Memory B cell (primary cell): ENCODE measurements around the gene MAPKBP1.
A peak's percentile ranks its signal among the peaks of the same experiment; 100 is the strongest.
"Not testable (repeated sequence)": the region's sequence is repeated elsewhere in the genome, so short reads cannot be mapped to it uniquely, and the experiment has no call there.

Source experiments
- ATAC-seq: fragments of 150-1000 bp; cut with Tn5 transposase; 2 replicates; pipeline ENCODE4 v1.10.0; 2021; ENCODE audit warnings: low read depth, mild to moderate bottlenecking, moderate library complexity
- DNase-seq, 2 donors: peaks; one replicate each; pipeline ENCODE4 v3.0.0; 2022; ENCODE audit warnings: low spot score in 2 of 2
- H3K27ac Mint-ChIP-seq: one replicate; pipeline ENCODE4 v1.8.0; 2022; ENCODE audit warnings: mild to moderate bottlenecking, moderate library complexity, mixed read lengths
- H3K27me3 Mint-ChIP-seq: one replicate; pipeline ENCODE4 v1.8.0; 2022; ENCODE audit warnings: mixed read lengths
- H3K36me3 Mint-ChIP-seq: one replicate; pipeline ENCODE4 v1.8.0; 2022; ENCODE audit warnings: mild to moderate bottlenecking, mixed read lengths
- H3K4me1 Mint-ChIP-seq: one replicate; pipeline ENCODE4 v1.8.0; 2022; ENCODE audit warnings: mixed read lengths
- H3K4me3 Mint-ChIP-seq: one replicate; pipeline ENCODE4 v1.8.0; 2022; ENCODE audit warnings: mild to moderate bottlenecking, moderate library complexity, mixed read lengths
- H3K9me3 Mint-ChIP-seq: one replicate; pipeline ENCODE4 v1.8.0; 2022; ENCODE audit warnings: mixed read lengths

MAPKBP1 gene

GRCh38 chr15:41822471-41822870 lies 48.2 kb downstream of the MAPKBP1 start:
- no peak for ATAC-seq
- Mint-ChIP-seq H3K27me3 (no peaks in the 10 kb centered on the region), H3K4me3 (no peak overlapping the region), H3K36me3 (peaks cover 10% of the 10 kb centered on the region), H3K9me3 (no peaks in the 10 kb centered on the region), H3K27ac (no peak overlapping the region), H3K4me1 (peaks cover 5% of the 10 kb centered on the region)
- no peak for DNase-seq

- no peak overlapping the region for H3K27ac Mint-ChIP-seq
Observed at GRCh38 chr15:41822957-41823356, 48.7 kb downstream of the MAPKBP1 start.

GRCh38 chr15:41823502-41823901 lies 49.2 kb downstream of the MAPKBP1 start:
- DNase-seq: no peak
- no peak overlapping the region for H3K4me3 Mint-ChIP-seq
- H3K4me1 Mint-ChIP-seq: peaks cover 10% of the 10 kb centered on the region
- H3K9me3 Mint-ChIP-seq: no peaks in the 10 kb centered on the region
- no peak for ATAC-seq
- H3K27ac Mint-ChIP-seq: no peak overlapping the region
- H3K36me3 Mint-ChIP-seq: peaks cover 10% of the 10 kb centered on the region
- H3K27me3 Mint-ChIP-seq: no peaks in the 10 kb centered on the region

More at GRCh38 chr15:41822957-41823356, 48.7 kb downstream of the MAPKBP1 start:
- DNase-seq (no peak), ATAC-seq (no peak)
- Mint-ChIP-seq H3K36me3 (peaks cover 10% of the 10 kb centered on the region), H3K4me1 (peaks cover 8% of the 10 kb centered on the region), H3K9me3 (no peaks in the 10 kb centered on the region), H3K4me3 (no peak overlapping the region), H3K27me3 (no peaks in the 10 kb centered on the region)

- no peak for DNase-seq
- no peaks in the 10 kb centered on the region for H3K27me3 Mint-ChIP-seq
- no peak for ATAC-seq
Observed at GRCh38 chr15:41824062-41824745, 49.9 kb downstream of the MAPKBP1 start.

GRCh38 chr15:41825145-41825544 lies 50.9 kb downstream of the MAPKBP1 start:
- ATAC-seq: no peak

More at GRCh38 chr15:41824062-41824745, 49.9 kb downstream of the MAPKBP1 start:
- no peak overlapping the region for H3K4me3 Mint-ChIP-seq
- H3K4me1 Mint-ChIP-seq: peaks cover 16% of the 10 kb centered on the region
- no peak overlapping the region for H3K27ac Mint-ChIP-seq
- H3K36me3 Mint-ChIP-seq: peaks cover 6% of the 10 kb centered on the region
- no peaks in the 10 kb centered on the region for H3K9me3 Mint-ChIP-seq

GRCh38 chr15:41825572-41826535 lies 51.6 kb downstream of the MAPKBP1 start:
- peak overlapping the region; percentile 69 for H3K4me3 Mint-ChIP-seq
- peaks cover 2% of the 10 kb centered on the region for H3K36me3 Mint-ChIP-seq
- no peaks in the 10 kb centered on the region for H3K27me3 Mint-ChIP-seq
- no peak for DNase-seq
- no peaks in the 10 kb centered on the region for H3K9me3 Mint-ChIP-seq
- H3K4me1 Mint-ChIP-seq: peaks cover 16% of the 10 kb centered on the region
- no peak for ATAC-seq
- H3K27ac Mint-ChIP-seq: no peak overlapping the region

More at GRCh38 chr15:41825145-41825544, 50.9 kb downstream of the MAPKBP1 start:
- Mint-ChIP-seq H3K36me3 (peaks cover 2% of the 10 kb centered on the region), H3K27me3 (no peaks in the 10 kb centered on the region), H3K9me3 (no peaks in the 10 kb centered on the region), H3K4me1 (peaks cover 16% of the 10 kb centered on the region), H3K4me3 (no peak overlapping the region), H3K27ac (no peak overlapping the region)
- no peak for DNase-seq

- peak in 1 of 2 donors; percentile 15 for DNase-seq
- no peaks in the 10 kb centered on the region for H3K27me3 Mint-ChIP-seq
- H3K4me3 Mint-ChIP-seq: peak overlapping the region; percentile 98
- ATAC-seq: peak; percentile 10
- peak overlapping the region; percentile 82 for H3K27ac Mint-ChIP-seq
- peaks cover 2% of the 10 kb centered on the region for H3K36me3 Mint-ChIP-seq
- H3K9me3 Mint-ChIP-seq: no peaks in the 10 kb centered on the region
- peaks cover 16% of the 10 kb centered on the region for H3K4me1 Mint-ChIP-seq
Observed at GRCh38 chr15:41827290-41827879, 53.1 kb downstream of the MAPKBP1 start.

- H3K4me3 Mint-ChIP-seq: peak within 1 kb of the TSS; percentile 98
- ATAC-seq (peak; percentile 94), DNase-seq (peak; percentile 92 to 95)
- peaks cover 4% of the 10 kb centered on the region for H3K36me3 Mint-ChIP-seq
- H3K9me3 Mint-ChIP-seq: no peaks in the 10 kb centered on the region
- H3K27ac Mint-ChIP-seq: peak within 1 kb of the TSS; percentile 82
- peaks cover 23% of the 10 kb centered on the region for H3K4me1 Mint-ChIP-seq
- no peaks in the 10 kb centered on the region for H3K27me3 Mint-ChIP-seq
Observed at GRCh38 chr15:41827880-41828806, 53.9 kb downstream of the MAPKBP1 start, which contains the start of gene JMJD7. TSS of gene JMJD7 (plus strand) at chr15:41828092. CDS start at chr15:41828125, 33 bp downstream.

GRCh38 chr15:41828807-41829141 lies 54.5 kb downstream of the MAPKBP1 start:
- H3K27ac Mint-ChIP-seq: peak overlapping the region; percentile 82
- H3K36me3 Mint-ChIP-seq: peaks cover 4% of the 10 kb centered on the region
- no peaks in the 10 kb centered on the region for H3K9me3 Mint-ChIP-seq

GRCh38 chr15:41829959-41830646 lies 55.8 kb downstream of the MAPKBP1 start:
- Mint-ChIP-seq H3K36me3 (peaks cover 4% of the 10 kb centered on the region), H3K4me3 (no peak overlapping the region)

More at GRCh38 chr15:41828807-41829141, 54.5 kb downstream of the MAPKBP1 start:
- Mint-ChIP-seq H3K4me3 (peak overlapping the region; percentile 98), H3K27me3 (no peaks in the 10 kb centered on the region), H3K4me1 (peaks cover 25% of the 10 kb centered on the region)
- ATAC-seq: no peak
- DNase-seq: no peak

GRCh38 chr15:41831291-41831690 lies 57.0 kb downstream of the MAPKBP1 start:
- not testable (repeated sequence) for H3K27ac Mint-ChIP-seq, DNase-seq, ATAC-seq, H3K36me3 Mint-ChIP-seq, H3K4me3 Mint-ChIP-seq, H3K9me3 Mint-ChIP-seq, H3K27me3 Mint-ChIP-seq
- H3K4me1 Mint-ChIP-seq: peaks cover 30% of the 10 kb centered on the region

More at GRCh38 chr15:41829959-41830646, 55.8 kb downstream of the MAPKBP1 start:
- no peak for ATAC-seq
- H3K4me1 Mint-ChIP-seq: peaks cover 29% of the 10 kb centered on the region
- H3K27ac Mint-ChIP-seq: no peak overlapping the region
- H3K9me3 Mint-ChIP-seq: no peaks in the 10 kb centered on the region
- H3K27me3 Mint-ChIP-seq: no peaks in the 10 kb centered on the region
- no peak for DNase-seq

- Mint-ChIP-seq H3K27me3 (no peaks in the 10 kb centered on the region), H3K27ac (no peak overlapping the region), H3K4me3 (no peak overlapping the region), H3K4me1 (peaks cover 26% of the 10 kb centered on the region), H3K9me3 (no peaks in the 10 kb centered on the region), H3K36me3 (peaks cover 7% of the 10 kb centered on the region)
- DNase-seq (no peak), ATAC-seq (no peak)
Observed at GRCh38 chr15:41832208-41832607, 57.9 kb downstream of the MAPKBP1 start.
